Breast epithelium (tissue), 4 donors: Measurements from ENCODE around the gene GRK5. TPM values are rescaled to one million over a fixed set of nuclear protein-coding genes. Genes with fewer than 3 reads are reported as not detected.
A peak's percentile ranks its signal among the peaks of the same experiment; 100 is the strongest.

ENCODE experiments used
- DNase-seq, 2 donors: peaks; one replicate each; pipeline ENCODE4 v3.0.0-alpha.2; 2019; ENCODE audit warnings: low spot score in 2 of 2
- H3K27ac ChIP-seq, 2 donors: fragments of 200-600 bp; sonication (generic) in 1 of 2; one replicate each; pipeline ENCODE4 v1.5.1; 2016 to 2019; ENCODE audit warnings: mild to moderate bottlenecking in 1 of 2
- H3K27me3 ChIP-seq, 2 donors: fragments of 200-600 bp; sonication (generic) in 1 of 2; one replicate each; pipeline versions ENCODE4 v1.5.1 to v1.6.0; 2017 to 2019; ENCODE audit warnings: control low read depth in 1 of 2, mild to moderate bottlenecking in 1 of 2
- H3K36me3 ChIP-seq: fragments of 200-600 bp; one replicate; pipeline ENCODE4 v1.5.1; 2019
- H3K4me1 ChIP-seq, 2 donors: fragments of 200-600 bp; sonication (generic); one replicate each; pipeline ENCODE4 v1.5.1; 2016 to 2019; ENCODE audit warnings: control low read depth in 1 of 2
- H3K4me3 ChIP-seq, 3 donors: fragments of 200-600 bp; sonication (generic); 1 replicate in 2 of 3; 2 replicates in 1 of 3; pipeline ENCODE4 v1.5.1; 2016 to 2019; ENCODE audit warnings: mild to moderate bottlenecking in 3 of 3, moderate library complexity in 2 of 3
- H3K9me3 ChIP-seq, 2 donors: fragments of 200-600 bp; sonication (generic) in 1 of 2; one replicate each; pipeline ENCODE4 v1.5.1; 2016 to 2019; ENCODE audit warnings: control low read depth in 1 of 2
- POLR2A ChIP-seq: fragments of 450-650 bp; IDR thresholded peaks from one replicate; pipeline ENCODE4 v1.6.1; 2016; ENCODE audit warnings: antibody characterized with exemption, mild to moderate bottlenecking, moderate library complexity
- POLR2AphosphoS5 ChIP-seq, 3 donors: sonication (generic); formaldehyde crosslinking; IDR thresholded peaks; one replicate each; pipeline ENCODE4 v1.6.1; 2017; ENCODE audit warnings: antibody characterized with exemption in 3 of 3
- intact Hi-C: fragments of 100-400 bp; cut with DNase I; formaldehyde crosslinking; loops from one replicate; pipeline ENCODE4 v1.15.1; 2023; ENCODE audit warnings: low total_unique reads
- total RNA-seq, 3 donors: library from RNA; depleted of rRNA; stranded (reverse); fragments of >200 nt; gene quantifications; one replicate each; pipeline ENCODE4 v1.1.0, GENCODE V29; 2016
- TF ChIP-seq, protein P1 (sequence below), 3 donors: fragments of 450-650 bp; IDR thresholded peaks; one replicate each; pipeline ENCODE4 v1.5.1; 2016 to 2017; ENCODE audit warnings: antibody characterized with exemption in 3 of 3, mild to moderate bottlenecking in 3 of 3, moderate library complexity in 3 of 3

The GRK5 gene
- total RNA-seq, 3 donors from 2014 or later, result 14.9 to 20.6 (median 15.2) TPM

DNA sequence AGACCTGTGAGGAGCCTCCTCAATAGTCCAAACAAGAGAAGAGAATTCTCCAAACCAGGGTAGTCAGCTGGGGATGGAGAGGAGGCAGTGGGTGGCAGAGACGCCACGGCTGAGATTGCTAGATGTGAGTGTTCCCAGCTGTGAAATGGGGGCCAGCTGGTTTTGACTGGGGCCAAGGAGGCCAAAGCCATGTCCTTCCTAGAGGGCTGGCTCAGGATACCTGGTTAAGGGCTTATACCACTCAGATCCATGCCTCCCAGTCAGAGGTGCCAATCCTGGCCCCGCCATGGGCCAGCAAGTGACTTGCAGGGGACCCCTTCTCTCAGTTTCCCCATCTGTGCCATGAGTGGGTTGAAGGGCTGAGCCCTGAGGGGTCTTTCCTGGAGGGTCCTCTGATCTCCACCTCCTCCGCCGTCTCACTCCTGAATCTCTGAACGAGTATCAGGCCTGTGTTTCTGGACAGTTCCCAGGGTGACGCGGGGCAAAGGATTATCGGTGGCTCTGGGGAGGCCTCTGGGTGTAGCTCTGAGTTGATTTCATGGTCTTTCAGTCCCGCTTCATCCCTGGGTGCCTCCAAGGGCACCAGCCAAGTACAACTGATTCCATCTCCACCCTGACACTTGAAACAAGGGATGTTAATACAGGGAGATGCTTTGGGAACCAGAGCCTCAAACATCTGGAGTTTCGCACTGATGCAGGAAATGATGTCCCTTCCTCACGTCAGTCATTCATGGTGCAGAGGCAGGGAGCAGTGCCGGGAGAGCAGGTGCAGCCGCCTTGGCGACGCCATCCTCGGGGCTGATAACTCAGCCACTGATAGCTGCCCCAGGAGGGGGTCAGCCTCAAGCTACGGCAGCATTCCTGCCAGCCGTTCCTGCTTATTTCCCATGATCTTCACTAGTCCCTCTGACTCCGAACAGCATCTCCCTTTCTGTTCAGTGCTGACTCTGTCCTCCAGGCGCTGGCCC is 208.4 kb downstream of the GRK5 start:
- TF ChIP-seq POLR2A, result no peak
- TF ChIP-seq, protein P1, sequence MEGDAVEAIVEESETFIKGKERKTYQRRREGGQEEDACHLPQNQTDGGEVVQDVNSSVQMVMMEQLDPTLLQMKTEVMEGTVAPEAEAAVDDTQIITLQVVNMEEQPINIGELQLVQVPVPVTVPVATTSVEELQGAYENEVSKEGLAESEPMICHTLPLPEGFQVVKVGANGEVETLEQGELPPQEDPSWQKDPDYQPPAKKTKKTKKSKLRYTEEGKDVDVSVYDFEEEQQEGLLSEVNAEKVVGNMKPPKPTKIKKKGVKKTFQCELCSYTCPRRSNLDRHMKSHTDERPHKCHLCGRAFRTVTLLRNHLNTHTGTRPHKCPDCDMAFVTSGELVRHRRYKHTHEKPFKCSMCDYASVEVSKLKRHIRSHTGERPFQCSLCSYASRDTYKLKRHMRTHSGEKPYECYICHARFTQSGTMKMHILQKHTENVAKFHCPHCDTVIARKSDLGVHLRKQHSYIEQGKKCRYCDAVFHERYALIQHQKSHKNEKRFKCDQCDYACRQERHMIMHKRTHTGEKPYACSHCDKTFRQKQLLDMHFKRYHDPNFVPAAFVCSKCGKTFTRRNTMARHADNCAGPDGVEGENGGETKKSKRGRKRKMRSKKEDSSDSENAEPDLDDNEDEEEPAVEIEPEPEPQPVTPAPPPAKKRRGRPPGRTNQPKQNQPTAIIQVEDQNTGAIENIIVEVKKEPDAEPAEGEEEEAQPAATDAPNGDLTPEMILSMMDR (IDR thresholded peaks at IDR 0.05), result no peak
- TF ChIP-seq POLR2AphosphoS5 (IDR thresholded peaks at IDR 0.05), result no peak
- H3K4me1 ChIP-seq, result peaks cover 0 to 6% of the 10 kb centered on the region in 2 donors
- DNase-seq, result no peak
- H3K27me3 ChIP-seq, result no peaks in the 10 kb centered on the region
- no peaks in the 10 kb centered on the region for H3K36me3 ChIP-seq
- H3K27ac ChIP-seq, result peak overlapping the region in 1 of 2 donors; percentile 0
- H3K4me3 ChIP-seq, result no peak overlapping the region
- no peaks in the 10 kb centered on the region for H3K9me3 ChIP-seq
- intact Hi-C loops, result loop anchor here (2.0 kb wide), 1 partner anchor 207 kb away; no protein-coding TSS in a partner anchor

DNA sequence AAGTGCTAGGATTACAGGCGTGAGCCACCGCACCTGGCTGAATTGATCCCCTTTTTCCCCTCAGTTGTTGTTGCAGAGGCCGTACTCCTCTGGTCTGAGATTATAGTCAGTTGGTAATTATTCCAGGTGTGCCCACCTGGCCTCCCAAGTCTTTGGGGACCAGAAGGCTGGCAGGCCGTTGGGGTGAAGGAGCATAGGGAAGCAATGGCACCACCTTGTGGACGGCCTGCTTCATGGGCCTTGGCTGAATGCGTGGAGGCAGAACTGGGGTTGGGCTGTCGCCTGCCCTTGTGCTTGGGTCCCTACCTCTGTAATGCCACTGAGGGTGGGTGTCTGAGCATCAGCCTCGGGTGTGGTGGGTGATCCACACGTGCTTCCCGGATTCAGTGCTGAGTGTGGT is 209.5 kb downstream of the GRK5 start:
- H3K4me1 ChIP-seq, result peaks cover 0 to 6% of the 10 kb centered on the region in 2 donors
- H3K9me3 ChIP-seq, result no peaks in the 10 kb centered on the region
- no peak overlapping the region for H3K27ac ChIP-seq
- TF ChIP-seq POLR2A (no peak), POLR2AphosphoS5 (IDR thresholded peaks at IDR 0.05) (peak in 1 of 3 donors; percentile 44)
- TF ChIP-seq, protein P1 (IDR thresholded peaks at IDR 0.05), result peak; percentile 45 to 67 (median 50)
- no peak overlapping the region for H3K4me3 ChIP-seq
- DNase-seq, result peak in 1 of 2 donors; percentile 67
- intact Hi-C loops, result loop anchor here (2.0 kb wide), 1 partner anchor 208 kb away; no protein-coding TSS in a partner anchor
- no peaks in the 10 kb centered on the region for H3K27me3 ChIP-seq
- H3K36me3 ChIP-seq, result no peaks in the 10 kb centered on the region

GRCh38 chr10:119417852-119418251 is 210.5 kb downstream of the GRK5 start:
- H3K9me3 ChIP-seq, result no peaks in the 10 kb centered on the region
- H3K4me1 ChIP-seq, result no peaks in the 10 kb centered on the region
- DNase-seq, result no peak
- no peaks in the 10 kb centered on the region for H3K27me3 ChIP-seq
- H3K4me3 ChIP-seq, result no peak overlapping the region
- no peaks in the 10 kb centered on the region for H3K36me3 ChIP-seq
- H3K27ac ChIP-seq, result no peak overlapping the region
- TF ChIP-seq POLR2A (no peak), POLR2AphosphoS5 (IDR thresholded peaks at IDR 0.05) (no peak)
- TF ChIP-seq, protein P1 (IDR thresholded peaks at IDR 0.05), result no peak
- intact Hi-C loops, result loop anchor here (2.0 kb wide), 1 partner anchor 209 kb away; no protein-coding TSS in a partner anchor

DNA sequence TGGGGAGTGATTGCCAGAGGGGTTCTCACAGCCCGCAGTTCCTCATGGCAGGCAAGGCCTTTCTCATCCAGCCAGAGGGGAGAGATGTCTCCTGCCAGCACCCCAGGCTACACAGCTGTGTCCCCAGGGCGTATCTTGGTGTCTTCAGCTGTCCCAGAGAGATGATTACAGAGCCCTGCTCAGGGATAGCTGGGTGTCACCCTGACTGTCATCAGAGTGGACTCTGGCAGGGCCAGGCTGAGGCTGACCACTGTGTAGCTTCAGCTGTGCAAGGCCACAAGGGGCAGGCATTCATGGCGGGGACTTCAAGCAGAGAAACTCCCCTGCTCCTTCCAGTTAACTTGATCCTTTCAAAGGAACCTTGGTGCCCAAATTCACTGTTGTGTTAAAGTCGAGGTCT is 211.0 kb downstream of the GRK5 start:
- DNase-seq, result no peak
- no peaks in the 10 kb centered on the region for H3K27me3 ChIP-seq
- H3K9me3 ChIP-seq, result no peaks in the 10 kb centered on the region
- H3K27ac ChIP-seq, result no peak overlapping the region
- intact Hi-C loops, result no loop called here
- H3K4me3 ChIP-seq, result no peak overlapping the region
- TF ChIP-seq POLR2A (no peak), POLR2AphosphoS5 (IDR thresholded peaks at IDR 0.05) (no peak)
- TF ChIP-seq, protein P1 (IDR thresholded peaks at IDR 0.05), result no peak
- H3K36me3 ChIP-seq, result no peaks in the 10 kb centered on the region
- H3K4me1 ChIP-seq, result no peaks in the 10 kb centered on the region

- no peak overlapping the region for H3K4me3 ChIP-seq
- no peaks in the 10 kb centered on the region for H3K27me3 ChIP-seq
- TF ChIP-seq POLR2AphosphoS5 (IDR thresholded peaks at IDR 0.05) (no peak), POLR2A (no peak)
- TF ChIP-seq, protein P1 (IDR thresholded peaks at IDR 0.05), result no peak
- no peak for DNase-seq
- intact Hi-C loops, result no loop called here
- H3K27ac ChIP-seq, result no peak overlapping the region
- H3K36me3 ChIP-seq, result no peaks in the 10 kb centered on the region
- H3K9me3 ChIP-seq, result no peaks in the 10 kb centered on the region
- no peaks in the 10 kb centered on the region for H3K4me1 ChIP-seq
These were observed 212.6 kb downstream of the GRK5 start for GRCh38 chr10:119419931-119420330.
